Measurements from ENCODE around the gene PHF14.

DNA sequence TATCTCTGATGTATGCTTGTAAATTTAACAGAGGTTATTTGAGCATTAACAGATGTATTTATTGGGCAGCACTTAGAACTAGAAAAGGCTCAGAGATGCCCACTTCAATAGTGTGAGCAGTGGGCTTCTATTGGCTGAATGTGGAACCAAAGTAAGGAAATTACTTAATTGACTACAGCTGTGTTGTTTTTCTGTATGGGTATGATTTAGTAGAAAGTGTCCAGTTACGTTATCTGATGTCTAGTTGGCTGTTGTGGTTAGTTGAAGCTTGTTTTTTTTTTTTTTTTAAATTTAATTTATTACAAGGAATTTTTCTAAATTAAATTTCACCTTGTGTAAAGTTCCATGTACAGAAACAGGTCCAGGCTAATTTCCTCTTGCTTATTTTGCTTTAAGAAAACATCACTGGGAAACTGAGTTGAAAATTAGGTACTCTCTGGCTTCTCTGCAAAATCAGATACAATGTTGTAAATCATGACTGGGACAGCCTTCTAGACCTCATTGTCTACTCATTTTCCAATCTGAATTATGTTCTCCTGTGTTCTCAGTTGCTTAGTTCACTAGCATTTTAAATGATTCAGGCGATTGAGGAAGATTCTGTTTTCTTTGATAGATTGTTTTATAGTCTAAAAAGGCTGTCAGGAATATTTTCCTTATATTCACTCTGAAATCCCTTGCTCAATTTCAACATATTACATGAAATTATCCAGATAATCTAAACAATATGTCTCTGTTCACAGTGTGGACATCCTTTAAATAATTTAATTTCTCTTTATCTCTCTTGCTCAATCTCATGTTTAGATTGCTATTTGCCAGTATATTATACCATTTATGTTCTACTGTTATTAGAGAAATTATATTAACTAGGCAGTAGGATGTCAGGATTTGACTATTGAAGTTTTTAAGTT lies 53.0 kb downstream of the PHF14 start:
- TF ChIP-seq POLR2AphosphoS5 (IDR thresholded peaks at IDR 0.05) (no peak), POLR2A (IDR thresholded peaks at IDR 0.05) (no peak)
